Caco-2 (cell line): ENCODE measurements around the gene KLK2. TPM values are rescaled to one million over a fixed set of nuclear protein-coding genes. Genes with fewer than 3 reads are reported as not detected.

ENCODE experiments used
- BruUV-seq: library from RNA; stranded (reverse); fragments of 400-500 nt; replicated peaks from 2 replicates; lab custom pipeline; 2021; lab: Mats Ljungman, UMichigan
- CTCF ChIA-PET: fragments of 300-600 bp; sonication (Branson Sonifier 250); formaldehyde crosslinking; loops from one replicate; lab custom pipeline; 2022; ENCODE audit warnings: antibody characterized with exemption; lab: Charles Lee
- POLR2A ChIA-PET: fragments of 300-600 bp; sonication (Branson Sonifier 250); formaldehyde crosslinking; loops from one replicate; lab custom pipeline; 2022; ENCODE audit warnings: antibody characterized with exemption; lab: Charles Lee
- DNase-seq, 2 experiments: peaks; one replicate each; pipeline versions ENCODE4 v3.0.0 to v3.0.0-alpha.2; 2020 to 2022
- H3K27me3 ChIP-seq: replicated peaks from 2 replicates; pipeline ENCODE4 v1.6.0; 2011; ENCODE audit warnings: low read length; ENCODE audit not compliant: control insufficient read depth, insufficient read depth
- H3K36me3 ChIP-seq: 2 replicates; pipeline ENCODE4 v1.5.1; 2011; ENCODE audit warnings: low read length; ENCODE audit not compliant: control insufficient read depth, insufficient read depth
- H3K4me1 ChIP-seq: fragments of 250-450 bp; sonication (Bioruptor Pico); 2 replicates; pipeline ENCODE4 v1.5.1; 2020; ENCODE audit warnings: mild to moderate bottlenecking
- H3K4me3 ChIP-seq: 2 replicates; pipeline ENCODE4 v1.5.1; 2011; ENCODE audit warnings: low read depth, mild to moderate bottlenecking, control low read depth, low read length
- H3K9me3 ChIP-seq: fragments of 250-450 bp; sonication (Bioruptor Pico); 2 replicates; pipeline ENCODE4 v1.5.1; 2020; ENCODE audit warnings: mild to moderate bottlenecking, moderate library complexity
- H3K27ac Mint-ChIP-seq: one replicate; pipeline ENCODE4 v1.8.0; 2022; ENCODE audit warnings: mixed read lengths; ENCODE audit not compliant: unreplicated experiment
- H3K27me3 Mint-ChIP-seq: one replicate; pipeline ENCODE4 v1.8.0; 2022; ENCODE audit warnings: mixed read lengths; ENCODE audit not compliant: insufficient read depth, unreplicated experiment
- H3K36me3 Mint-ChIP-seq: one replicate; pipeline ENCODE4 v1.8.0; 2022; ENCODE audit warnings: mild to moderate bottlenecking, mixed read lengths; ENCODE audit not compliant: insufficient read depth, unreplicated experiment
- H3K4me1 Mint-ChIP-seq: one replicate; pipeline ENCODE4 v1.8.0; 2022; ENCODE audit warnings: low read depth, mixed read lengths; ENCODE audit not compliant: unreplicated experiment
- H3K4me3 Mint-ChIP-seq: one replicate; pipeline ENCODE4 v1.8.0; 2022; ENCODE audit warnings: mild to moderate bottlenecking, moderate library complexity, mixed read lengths; ENCODE audit not compliant: unreplicated experiment
- H3K9me3 Mint-ChIP-seq: one replicate; pipeline ENCODE4 v1.8.0; 2022; ENCODE audit warnings: mixed read lengths; ENCODE audit not compliant: unreplicated experiment
- intact Hi-C: fragments of 100-400 bp; cut with micrococcal nuclease; formaldehyde crosslinking; loops from one replicate; pipeline ENCODE4 v1.10.0; 2022; ENCODE audit not compliant: unreplicated experiment
- total RNA-seq: library from RNA; stranded (reverse); gene quantifications from 2 replicates; pipeline ENCODE4 v1.2.3, GENCODE V29; 2022
- TF ChIP-seq, protein P1 (sequence below), 2 experiments: fragments of 200-600 bp in 1 of 2; IDR thresholded peaks; 1 replicate in 1 of 2; 2 replicates in 1 of 2; pipeline versions ENCODE4 v1.5.1 to v1.8.0; 2011 to 2022; ENCODE audit warnings: antibody characterized with exemption in 1 of 2, control low read depth in 1 of 2, inconsistent platforms in 1 of 2, low read depth in 1 of 2, low read length in 1 of 2, mild to moderate bottlenecking in 1 of 2, moderate library complexity in 1 of 2; ENCODE audit not compliant: insufficient read depth in 1 of 2, severe bottlenecking in 1 of 2, unreplicated experiment in 1 of 2

The KLK2 gene
- total RNA-seq, 1 experiment from 2014 or later: not detected

DNA sequence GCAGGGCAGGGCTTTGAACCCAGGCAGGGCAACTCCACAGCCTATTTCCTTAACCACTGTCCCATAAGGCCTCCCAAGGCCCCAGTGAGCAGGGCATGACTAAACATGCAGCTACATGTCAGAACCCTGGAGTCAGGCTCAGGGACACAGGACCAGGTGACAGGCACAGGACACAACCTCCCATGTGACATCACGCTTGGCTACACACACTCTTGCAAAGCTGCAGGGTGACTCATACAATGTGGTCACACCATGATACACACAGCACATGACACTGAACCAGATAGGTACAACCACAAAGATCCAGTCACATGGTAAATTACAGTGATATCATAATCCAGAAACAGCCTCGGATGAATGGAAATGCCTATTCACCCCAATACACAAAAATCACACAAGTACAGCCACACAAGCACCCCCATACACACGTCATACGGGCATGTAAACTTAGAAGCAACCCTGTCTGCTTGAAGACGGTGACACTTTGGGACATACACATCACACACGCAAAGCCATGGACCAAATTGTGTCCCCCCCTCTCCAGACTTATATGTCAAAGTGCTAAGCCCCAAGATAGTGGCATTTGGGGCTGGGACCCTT lies 23.5 kb downstream of the KLK2 start:
- Histone ChIP-seq H3K4me3 (no peak overlapping the region), H3K4me1 (no peaks in the 10 kb centered on the region), H3K36me3 (no peaks in the 10 kb centered on the region), H3K27me3 (no peaks in the 10 kb centered on the region), H3K9me3 (no peaks in the 10 kb centered on the region)
- TF ChIP-seq, protein P1, sequence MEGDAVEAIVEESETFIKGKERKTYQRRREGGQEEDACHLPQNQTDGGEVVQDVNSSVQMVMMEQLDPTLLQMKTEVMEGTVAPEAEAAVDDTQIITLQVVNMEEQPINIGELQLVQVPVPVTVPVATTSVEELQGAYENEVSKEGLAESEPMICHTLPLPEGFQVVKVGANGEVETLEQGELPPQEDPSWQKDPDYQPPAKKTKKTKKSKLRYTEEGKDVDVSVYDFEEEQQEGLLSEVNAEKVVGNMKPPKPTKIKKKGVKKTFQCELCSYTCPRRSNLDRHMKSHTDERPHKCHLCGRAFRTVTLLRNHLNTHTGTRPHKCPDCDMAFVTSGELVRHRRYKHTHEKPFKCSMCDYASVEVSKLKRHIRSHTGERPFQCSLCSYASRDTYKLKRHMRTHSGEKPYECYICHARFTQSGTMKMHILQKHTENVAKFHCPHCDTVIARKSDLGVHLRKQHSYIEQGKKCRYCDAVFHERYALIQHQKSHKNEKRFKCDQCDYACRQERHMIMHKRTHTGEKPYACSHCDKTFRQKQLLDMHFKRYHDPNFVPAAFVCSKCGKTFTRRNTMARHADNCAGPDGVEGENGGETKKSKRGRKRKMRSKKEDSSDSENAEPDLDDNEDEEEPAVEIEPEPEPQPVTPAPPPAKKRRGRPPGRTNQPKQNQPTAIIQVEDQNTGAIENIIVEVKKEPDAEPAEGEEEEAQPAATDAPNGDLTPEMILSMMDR (IDR thresholded peaks at IDR 0.05; ENCODE audit: insufficient read depth in 1 of 2, low read depth in 1 of 2, low read length in 1 of 2, severe bottlenecking in 1 of 2, unreplicated experiment in 1 of 2): no peak
- DNase-seq: no peak
- ChIA-PET POLR2A (no interaction called here), CTCF (no interaction called here)
- Mint-ChIP-seq H3K27ac (no peak overlapping the region), H3K4me3 (no peak overlapping the region), H3K27me3 (peaks cover 10% of the 10 kb centered on the region), H3K4me1 (no peaks in the 10 kb centered on the region), H3K9me3 (no peaks in the 10 kb centered on the region), H3K36me3 (no peaks in the 10 kb centered on the region)
- no TSS peak for BruUV-seq
- intact Hi-C loops: no loop called here

DNA sequence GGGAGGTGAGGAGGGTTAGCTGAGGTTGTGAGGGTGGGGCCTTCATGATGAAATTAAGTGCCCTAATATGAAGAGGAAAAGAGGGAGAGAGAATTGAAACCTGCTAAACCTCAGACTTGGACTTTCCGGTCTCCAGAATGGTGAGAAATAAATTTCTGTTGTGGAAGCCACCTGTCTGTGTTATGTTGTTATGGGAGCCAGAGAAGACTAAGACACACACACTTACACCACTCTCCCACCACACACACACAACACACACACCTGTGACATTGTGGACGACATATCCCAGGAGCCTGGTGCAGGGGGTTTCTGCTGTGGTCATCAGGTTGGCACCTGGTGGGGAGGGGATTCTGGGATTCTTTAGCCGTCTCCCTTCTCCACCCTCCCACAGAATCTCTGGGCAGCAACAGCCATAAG lies 24.0 kb downstream of the KLK2 start:
- POLR2A ChIA-PET: no interaction called here

DNA sequence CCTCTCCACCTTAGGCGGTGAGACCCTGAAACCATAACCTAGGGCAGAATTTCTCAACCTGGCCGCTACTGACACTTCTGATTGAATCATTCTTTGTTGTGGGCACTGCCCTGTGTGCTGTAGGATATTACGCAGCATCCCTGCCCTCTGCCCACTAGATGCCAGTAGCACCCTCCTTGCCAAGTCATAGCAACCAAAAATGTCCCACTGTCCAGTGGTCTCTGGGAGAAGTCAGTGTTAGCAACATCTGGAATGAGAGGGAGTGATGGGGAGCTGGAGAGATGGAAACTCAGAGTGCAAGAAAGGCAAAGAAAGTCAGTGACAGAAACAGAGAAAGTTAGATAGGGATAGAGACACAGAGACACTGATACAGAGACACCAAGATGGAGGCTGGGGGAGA lies 24.4 kb downstream of the KLK2 start:
- Histone ChIP-seq H3K27me3 (no peaks in the 10 kb centered on the region), H3K36me3 (no peaks in the 10 kb centered on the region), H3K9me3 (no peaks in the 10 kb centered on the region), H3K4me3 (no peak overlapping the region), H3K4me1 (no peaks in the 10 kb centered on the region)
- intact Hi-C loops: no loop called here
- DNase-seq: no peak
- POLR2A ChIA-PET: no interaction called here
- Mint-ChIP-seq H3K4me1 (no peaks in the 10 kb centered on the region), H3K36me3 (no peaks in the 10 kb centered on the region), H3K9me3 (no peaks in the 10 kb centered on the region), H3K27me3 (peaks cover 10% of the 10 kb centered on the region), H3K4me3 (no peak overlapping the region), H3K27ac (no peak overlapping the region)
- BruUV-seq: no TSS peak
- TF ChIP-seq, protein P1 (IDR thresholded peaks at IDR 0.05; ENCODE audit: insufficient read depth in 1 of 2, low read depth in 1 of 2, low read length in 1 of 2, severe bottlenecking in 1 of 2, unreplicated experiment in 1 of 2): no peak
- CTCF ChIA-PET: no interaction called here

More for the DNA sequence above, 24.0 kb downstream of the KLK2 start:
- TF ChIP-seq, protein P1 (IDR thresholded peaks at IDR 0.05; ENCODE audit: insufficient read depth in 1 of 2, low read depth in 1 of 2, low read length in 1 of 2, severe bottlenecking in 1 of 2, unreplicated experiment in 1 of 2): no peak
- no peak for DNase-seq
- CTCF ChIA-PET: no interaction called here
- Histone ChIP-seq H3K9me3 (no peaks in the 10 kb centered on the region), H3K36me3 (no peaks in the 10 kb centered on the region), H3K4me1 (no peaks in the 10 kb centered on the region), H3K4me3 (no peak overlapping the region), H3K27me3 (no peaks in the 10 kb centered on the region)
- peaks cover 10% of the 10 kb centered on the region for H3K27me3 Mint-ChIP-seq
- no peak overlapping the region for H3K27ac Mint-ChIP-seq
- intact Hi-C loops: no loop called here
- no peak overlapping the region for H3K4me3 Mint-ChIP-seq
- no peaks in the 10 kb centered on the region for H3K4me1 Mint-ChIP-seq
- no peaks in the 10 kb centered on the region for H3K36me3 Mint-ChIP-seq
- BruUV-seq: no TSS peak
- no peaks in the 10 kb centered on the region for H3K9me3 Mint-ChIP-seq
